Caco-2 (cell line): ENCODE data around the gene GPR15. TPM values are rescaled to one million over a fixed set of nuclear protein-coding genes. Genes with fewer than 3 reads are reported as not detected.

ENCODE experiments used
- BruUV-seq: library from RNA; stranded (reverse); fragments of 400-500 nt; replicated peaks from 2 replicates; lab custom pipeline; 2021; lab: Mats Ljungman, UMichigan
- CTCF ChIA-PET: fragments of 300-600 bp; sonication (Branson Sonifier 250); formaldehyde crosslinking; loops from one replicate; lab custom pipeline; 2022; ENCODE audit warnings: antibody characterized with exemption; lab: Charles Lee
- POLR2A ChIA-PET: fragments of 300-600 bp; sonication (Branson Sonifier 250); formaldehyde crosslinking; loops from one replicate; lab custom pipeline; 2022; ENCODE audit warnings: antibody characterized with exemption; lab: Charles Lee
- DNase-seq, 2 experiments: peaks; one replicate each; pipeline versions ENCODE4 v3.0.0 to v3.0.0-alpha.2; 2020 to 2022
- H3K27me3 ChIP-seq: replicated peaks from 2 replicates; pipeline ENCODE4 v1.6.0; 2011; ENCODE audit warnings: low read length; ENCODE audit not compliant: control insufficient read depth, insufficient read depth
- H3K36me3 ChIP-seq: 2 replicates; pipeline ENCODE4 v1.5.1; 2011; ENCODE audit warnings: low read length; ENCODE audit not compliant: control insufficient read depth, insufficient read depth
- H3K4me1 ChIP-seq: fragments of 250-450 bp; sonication (Bioruptor Pico); 2 replicates; pipeline ENCODE4 v1.5.1; 2020; ENCODE audit warnings: mild to moderate bottlenecking
- H3K4me3 ChIP-seq: 2 replicates; pipeline ENCODE4 v1.5.1; 2011; ENCODE audit warnings: low read depth, mild to moderate bottlenecking, control low read depth, low read length
- H3K9me3 ChIP-seq: fragments of 250-450 bp; sonication (Bioruptor Pico); 2 replicates; pipeline ENCODE4 v1.5.1; 2020; ENCODE audit warnings: mild to moderate bottlenecking, moderate library complexity
- H3K27ac Mint-ChIP-seq: one replicate; pipeline ENCODE4 v1.8.0; 2022; ENCODE audit warnings: mixed read lengths; ENCODE audit not compliant: unreplicated experiment
- H3K27me3 Mint-ChIP-seq: one replicate; pipeline ENCODE4 v1.8.0; 2022; ENCODE audit warnings: mixed read lengths; ENCODE audit not compliant: insufficient read depth, unreplicated experiment
- H3K36me3 Mint-ChIP-seq: one replicate; pipeline ENCODE4 v1.8.0; 2022; ENCODE audit warnings: mild to moderate bottlenecking, mixed read lengths; ENCODE audit not compliant: insufficient read depth, unreplicated experiment
- H3K4me1 Mint-ChIP-seq: one replicate; pipeline ENCODE4 v1.8.0; 2022; ENCODE audit warnings: low read depth, mixed read lengths; ENCODE audit not compliant: unreplicated experiment
- H3K4me3 Mint-ChIP-seq: one replicate; pipeline ENCODE4 v1.8.0; 2022; ENCODE audit warnings: mild to moderate bottlenecking, moderate library complexity, mixed read lengths; ENCODE audit not compliant: unreplicated experiment
- H3K9me3 Mint-ChIP-seq: one replicate; pipeline ENCODE4 v1.8.0; 2022; ENCODE audit warnings: mixed read lengths; ENCODE audit not compliant: unreplicated experiment
- intact Hi-C: fragments of 100-400 bp; cut with micrococcal nuclease; formaldehyde crosslinking; loops from one replicate; pipeline ENCODE4 v1.10.0; 2022; ENCODE audit not compliant: unreplicated experiment
- total RNA-seq: library from RNA; stranded (reverse); gene quantifications from 2 replicates; pipeline ENCODE4 v1.2.3, GENCODE V29; 2022
- TF ChIP-seq, protein P1 (sequence below), 2 experiments: fragments of 200-600 bp in 1 of 2; IDR thresholded peaks; 1 replicate in 1 of 2; 2 replicates in 1 of 2; pipeline versions ENCODE4 v1.5.1 to v1.8.0; 2011 to 2022; ENCODE audit warnings: antibody characterized with exemption in 1 of 2, control low read depth in 1 of 2, inconsistent platforms in 1 of 2, low read depth in 1 of 2, low read length in 1 of 2, mild to moderate bottlenecking in 1 of 2, moderate library complexity in 1 of 2; ENCODE audit not compliant: insufficient read depth in 1 of 2, severe bottlenecking in 1 of 2, unreplicated experiment in 1 of 2

Gene GPR15
- total RNA-seq, 1 experiment from 2014 or later, result not detected

DNA sequence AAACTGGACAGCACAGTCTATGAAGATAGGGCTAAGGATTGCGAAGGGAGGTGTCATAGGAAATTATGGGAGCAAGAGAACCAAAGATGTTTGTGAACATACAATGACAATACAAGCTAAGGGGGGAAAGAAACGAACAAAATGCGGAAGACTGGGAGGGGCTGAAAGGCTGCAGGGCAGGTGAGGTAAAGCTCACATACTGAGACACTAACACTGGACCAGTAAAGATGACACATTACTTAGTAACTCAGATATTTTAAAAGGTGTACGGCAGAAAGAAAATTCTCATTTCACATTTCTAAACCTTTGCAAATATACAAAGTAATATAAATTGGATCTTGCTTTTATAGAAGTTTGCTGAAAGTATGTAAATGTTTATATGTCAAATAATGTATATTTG, 19.2 kb upstream of the GPR15 start:
- Mint-ChIP-seq H3K4me1 (peaks cover 7% of the 10 kb centered on the region), H3K36me3 (peaks cover 7% of the 10 kb centered on the region), H3K9me3 (no peaks in the 10 kb centered on the region), H3K4me3 (no peak overlapping the region), H3K27ac (no peak overlapping the region), H3K27me3 (no peaks in the 10 kb centered on the region)
- DNase-seq, result no peak
- Histone ChIP-seq H3K9me3 (no peaks in the 10 kb centered on the region), H3K4me3 (no peak overlapping the region), H3K27me3 (no peaks in the 10 kb centered on the region), H3K4me1 (no peaks in the 10 kb centered on the region), H3K36me3 (no peaks in the 10 kb centered on the region; the same call in 1 of the 2 replicates)
- BruUV-seq, result no TSS peak
- ChIA-PET CTCF (no interaction called here), POLR2A (no interaction called here)
- intact Hi-C loops, result no loop called here
- TF ChIP-seq, protein P1, sequence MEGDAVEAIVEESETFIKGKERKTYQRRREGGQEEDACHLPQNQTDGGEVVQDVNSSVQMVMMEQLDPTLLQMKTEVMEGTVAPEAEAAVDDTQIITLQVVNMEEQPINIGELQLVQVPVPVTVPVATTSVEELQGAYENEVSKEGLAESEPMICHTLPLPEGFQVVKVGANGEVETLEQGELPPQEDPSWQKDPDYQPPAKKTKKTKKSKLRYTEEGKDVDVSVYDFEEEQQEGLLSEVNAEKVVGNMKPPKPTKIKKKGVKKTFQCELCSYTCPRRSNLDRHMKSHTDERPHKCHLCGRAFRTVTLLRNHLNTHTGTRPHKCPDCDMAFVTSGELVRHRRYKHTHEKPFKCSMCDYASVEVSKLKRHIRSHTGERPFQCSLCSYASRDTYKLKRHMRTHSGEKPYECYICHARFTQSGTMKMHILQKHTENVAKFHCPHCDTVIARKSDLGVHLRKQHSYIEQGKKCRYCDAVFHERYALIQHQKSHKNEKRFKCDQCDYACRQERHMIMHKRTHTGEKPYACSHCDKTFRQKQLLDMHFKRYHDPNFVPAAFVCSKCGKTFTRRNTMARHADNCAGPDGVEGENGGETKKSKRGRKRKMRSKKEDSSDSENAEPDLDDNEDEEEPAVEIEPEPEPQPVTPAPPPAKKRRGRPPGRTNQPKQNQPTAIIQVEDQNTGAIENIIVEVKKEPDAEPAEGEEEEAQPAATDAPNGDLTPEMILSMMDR (IDR thresholded peaks at IDR 0.05; ENCODE audit: insufficient read depth in 1 of 2, low read depth in 1 of 2, low read length in 1 of 2, severe bottlenecking in 1 of 2, unreplicated experiment in 1 of 2), result no peak

- Mint-ChIP-seq H3K4me3 (no peak overlapping the region), H3K9me3 (no peaks in the 10 kb centered on the region), H3K27me3 (no peaks in the 10 kb centered on the region), H3K36me3 (peaks cover 7% of the 10 kb centered on the region), H3K4me1 (peaks cover 7% of the 10 kb centered on the region), H3K27ac (no peak overlapping the region)
- intact Hi-C loops, result no loop called here
- no TSS peak for BruUV-seq
- TF ChIP-seq, protein P1 (IDR thresholded peaks at IDR 0.05; ENCODE audit: insufficient read depth in 1 of 2, low read depth in 1 of 2, low read length in 1 of 2, severe bottlenecking in 1 of 2, unreplicated experiment in 1 of 2), result no peak
- H3K9me3 ChIP-seq, result no peaks in the 10 kb centered on the region
- no peak overlapping the region for H3K4me3 ChIP-seq
- no peaks in the 10 kb centered on the region for H3K27me3 ChIP-seq
- CTCF ChIA-PET, result no interaction called here
- POLR2A ChIA-PET, result no interaction called here
- no peak for DNase-seq
- H3K36me3 ChIP-seq, result no peaks in the 10 kb centered on the region; the same call in 1 of the 2 replicates
- H3K4me1 ChIP-seq, result no peaks in the 10 kb centered on the region
Measured at GRCh38 chr3:98513091-98513511, 18.7 kb upstream of the GPR15 start.

- no peak overlapping the region for H3K27ac Mint-ChIP-seq
- Histone ChIP-seq H3K4me1 (no peaks in the 10 kb centered on the region), H3K36me3 (no peaks in the 10 kb centered on the region; the same call in 1 of the 2 replicates), H3K27me3 (no peaks in the 10 kb centered on the region), H3K4me3 (no peak overlapping the region), H3K9me3 (no peaks in the 10 kb centered on the region)
- intact Hi-C loops, result no loop called here
- CTCF ChIA-PET, result no interaction called here
- no peak overlapping the region for H3K4me3 Mint-ChIP-seq
- POLR2A ChIA-PET, result no interaction called here
- H3K27me3 Mint-ChIP-seq, result no peaks in the 10 kb centered on the region
- no peak for DNase-seq
- TF ChIP-seq, protein P1 (IDR thresholded peaks at IDR 0.05; ENCODE audit: insufficient read depth in 1 of 2, low read depth in 1 of 2, low read length in 1 of 2, severe bottlenecking in 1 of 2, unreplicated experiment in 1 of 2), result no peak
- peaks cover 10% of the 10 kb centered on the region for H3K36me3 Mint-ChIP-seq
- no peaks in the 10 kb centered on the region for H3K9me3 Mint-ChIP-seq
- BruUV-seq, result no TSS peak
- H3K4me1 Mint-ChIP-seq, result peaks cover 7% of the 10 kb centered on the region
Measured at GRCh38 chr3:98513736-98514135, 18.0 kb upstream of the GPR15 start.
